GM18873 (cell line): ENCODE measurements around the gene DNAH5.
"Not testable (repeated sequence)": the region's sequence is repeated elsewhere in the genome, so short reads cannot be mapped to it uniquely, and the experiment has no call there.

Experiments used
- ATAC-seq: cut with Tn5 transposase; IDR thresholded peaks from one replicate; pipeline ENCODE4 v1.9.1; 2021; ENCODE audit warnings: mild to moderate bottlenecking, moderate library complexity, moderate number of reproducible peaks; ENCODE audit not compliant: unreplicated experiment, low FRiP score

The DNAH5 gene

DNA sequence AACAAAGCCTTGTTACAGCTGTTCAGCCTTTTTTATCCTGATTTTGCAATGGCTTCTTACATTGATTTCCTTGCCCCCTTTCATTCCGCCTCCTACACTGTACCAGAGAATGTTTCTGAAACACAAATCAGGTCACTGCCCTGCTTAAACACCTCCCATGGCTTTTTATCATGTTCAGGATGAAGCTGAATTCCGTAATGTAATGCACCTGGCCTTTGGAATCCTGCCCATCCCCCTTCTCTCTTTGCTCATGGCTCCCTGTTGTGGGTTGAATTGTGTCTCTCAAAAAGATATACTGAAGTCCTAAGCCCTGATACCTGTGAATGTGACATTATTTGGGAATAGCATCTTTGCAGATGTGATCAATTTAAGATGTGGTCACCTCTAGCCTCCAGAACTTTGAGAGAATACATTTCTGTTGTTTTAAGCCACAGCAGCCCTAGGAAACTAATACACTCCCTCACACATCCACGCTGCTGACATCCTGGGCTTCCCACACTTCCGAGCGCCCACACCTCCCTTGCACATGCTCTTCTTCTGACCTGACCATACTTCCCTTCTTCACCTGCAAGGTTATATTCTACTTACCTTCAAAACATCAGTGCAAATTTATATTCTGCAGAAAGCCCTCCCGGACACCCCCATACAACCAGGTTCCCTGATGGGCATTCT is 101.2 kb downstream of the DNAH5 start:
- no peak for ATAC-seq

DNA sequence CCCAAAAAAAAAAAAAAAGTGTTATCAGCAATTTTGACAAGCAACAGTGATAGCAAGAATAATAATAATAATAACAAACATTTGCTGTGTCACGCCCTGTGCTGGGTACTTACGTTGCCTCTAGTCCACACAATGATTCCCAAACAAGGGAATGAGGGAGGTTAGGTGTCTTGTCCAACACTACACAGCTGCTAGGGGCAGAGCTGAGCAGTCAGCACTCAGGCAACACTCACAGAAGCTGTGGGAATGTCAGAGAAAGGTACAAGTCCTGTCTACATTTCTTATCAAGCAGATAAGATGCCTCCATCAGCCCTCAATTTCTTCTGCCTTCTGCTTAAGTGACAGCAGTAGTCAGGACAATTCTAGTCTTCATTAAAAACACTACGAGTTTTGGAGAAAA is 111.0 kb downstream of the DNAH5 start:
- no peak for ATAC-seq

DNA sequence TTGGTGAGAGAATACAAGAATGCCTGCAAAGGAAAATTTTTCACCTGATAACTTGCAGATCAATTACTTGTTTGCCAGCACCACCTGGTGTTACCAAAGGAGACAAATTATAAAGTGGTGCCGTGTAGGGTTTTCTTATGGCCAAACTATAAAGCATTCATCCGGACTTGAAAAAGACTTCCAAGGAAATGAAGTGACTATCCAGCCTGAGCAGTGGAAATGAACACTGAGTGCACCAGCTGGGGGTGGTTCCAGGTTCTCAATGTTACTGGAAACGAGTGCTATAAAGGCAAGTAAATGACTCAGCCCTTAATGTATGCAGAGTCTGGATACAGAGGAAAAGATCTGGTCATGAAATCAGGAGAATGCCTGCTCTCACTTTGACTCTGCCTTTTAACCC is 113.1 kb downstream of the DNAH5 start:
- ATAC-seq: no peak

DNA sequence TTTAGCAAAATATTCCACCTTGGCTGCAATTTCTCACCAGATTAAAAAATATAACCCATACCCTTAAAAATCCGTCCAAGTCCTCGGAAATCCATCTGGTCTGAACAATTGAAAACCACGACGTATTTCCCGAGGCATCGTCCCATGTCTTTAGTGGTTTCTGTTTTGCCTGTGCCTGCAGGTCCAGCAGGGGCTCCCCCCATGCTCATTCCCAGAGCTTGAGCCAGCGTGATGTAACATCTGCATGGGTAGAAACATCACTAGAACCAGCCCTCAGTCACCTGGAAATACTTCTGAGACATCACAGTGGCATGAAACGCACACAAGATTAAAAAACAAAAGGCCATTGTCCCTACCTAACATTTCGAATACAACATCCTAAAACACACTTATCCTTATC is 114.0 kb downstream of the DNAH5 start:
- ATAC-seq: no peak

DNA sequence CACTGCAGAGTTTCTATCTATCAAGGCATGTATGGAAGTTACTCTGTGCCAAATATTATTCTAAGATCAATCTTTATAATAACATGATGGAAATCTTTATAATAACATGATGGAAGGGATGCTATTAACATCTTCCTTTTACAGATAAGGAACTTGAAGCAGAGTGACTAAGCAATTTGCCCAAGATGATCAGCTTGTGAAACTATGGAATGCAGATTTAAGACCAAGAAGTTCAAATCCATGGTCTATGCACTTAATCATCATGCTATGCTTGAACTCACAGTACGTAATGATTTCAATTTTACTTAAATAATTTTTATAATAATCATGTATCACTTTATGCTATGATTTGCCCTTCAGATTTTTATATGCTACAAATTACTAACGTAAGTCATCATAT is 123.1 kb downstream of the DNAH5 start:
- ATAC-seq: no peak

DNA sequence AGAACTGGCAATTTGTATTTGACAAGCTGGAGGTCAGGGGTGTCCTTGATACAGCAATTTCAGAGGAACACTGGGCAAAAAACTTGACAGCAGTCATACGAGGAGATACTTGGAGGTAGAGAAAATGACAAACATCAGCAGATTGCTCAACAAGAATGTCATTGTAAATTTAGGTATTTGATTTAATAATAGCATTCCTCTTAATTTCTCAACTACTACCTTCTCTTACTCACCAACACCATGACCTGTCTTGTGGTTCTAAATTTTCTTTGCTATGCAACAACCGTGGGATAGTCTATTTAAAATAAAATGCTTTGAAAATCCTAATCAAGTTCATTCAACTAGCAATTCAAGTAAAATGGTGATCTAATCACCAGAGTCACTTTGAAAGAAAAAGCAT is 128.4 kb downstream of the DNAH5 start:
- ATAC-seq: no peak

DNA sequence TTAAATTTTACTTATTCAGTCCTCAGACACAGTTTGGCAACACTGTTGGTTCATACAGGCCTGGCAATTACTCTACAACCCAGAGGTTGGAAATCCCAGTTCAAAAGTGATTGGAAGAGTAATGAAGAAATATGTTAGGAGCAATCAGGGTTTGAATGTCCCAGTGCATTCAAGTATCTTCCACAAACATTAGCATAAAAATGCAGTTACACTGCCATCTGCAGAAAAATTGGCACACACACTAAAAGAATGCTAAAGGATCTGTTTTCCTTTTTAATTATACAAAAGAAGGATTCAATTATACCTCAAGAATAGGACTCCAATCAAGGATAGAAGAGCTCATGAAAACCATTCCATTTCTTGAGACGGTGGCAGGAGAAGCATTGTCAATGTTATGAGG is 130.2 kb downstream of the DNAH5 start:
- no peak for ATAC-seq

DNA sequence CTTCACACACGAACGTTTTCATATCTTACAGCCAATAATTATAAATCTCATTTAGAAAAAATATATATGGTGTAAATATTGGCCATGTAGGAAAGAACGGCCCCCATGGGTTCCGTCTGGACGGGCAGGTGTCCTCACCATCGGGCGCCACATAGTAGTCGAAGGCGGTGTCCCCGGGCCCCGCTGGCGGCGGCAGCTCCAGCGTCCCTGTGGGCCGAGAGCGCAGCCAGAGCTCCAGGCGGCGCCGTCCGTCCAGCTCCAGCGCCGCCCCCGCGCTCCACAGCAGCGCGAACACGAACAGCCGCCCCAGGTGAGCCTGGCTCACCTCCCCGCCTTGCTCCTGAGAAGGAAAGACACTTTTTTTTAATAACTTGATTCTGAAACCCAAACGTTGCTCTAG is 134.6 kb downstream of the DNAH5 start:
- no peak for ATAC-seq

DNA sequence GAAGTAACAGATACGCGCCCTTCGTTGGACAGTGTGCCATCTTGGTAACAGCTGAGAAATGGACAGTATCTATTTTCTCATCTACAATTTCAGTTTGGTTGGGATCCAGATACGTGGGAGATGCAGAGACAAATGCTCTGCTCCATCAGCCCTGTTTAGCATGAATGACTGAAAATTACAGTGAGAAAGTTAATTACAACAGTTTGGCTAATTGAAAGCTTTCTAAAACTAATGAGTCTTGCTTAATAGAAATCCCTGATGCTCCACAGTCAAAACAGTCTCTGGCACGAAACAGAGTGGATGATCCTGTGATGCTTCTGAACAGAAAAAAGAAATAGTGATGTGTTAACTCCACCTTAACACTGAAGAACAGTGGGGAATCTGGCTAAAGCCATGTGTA is 140.2 kb downstream of the DNAH5 start:
- ATAC-seq: no peak

DNA sequence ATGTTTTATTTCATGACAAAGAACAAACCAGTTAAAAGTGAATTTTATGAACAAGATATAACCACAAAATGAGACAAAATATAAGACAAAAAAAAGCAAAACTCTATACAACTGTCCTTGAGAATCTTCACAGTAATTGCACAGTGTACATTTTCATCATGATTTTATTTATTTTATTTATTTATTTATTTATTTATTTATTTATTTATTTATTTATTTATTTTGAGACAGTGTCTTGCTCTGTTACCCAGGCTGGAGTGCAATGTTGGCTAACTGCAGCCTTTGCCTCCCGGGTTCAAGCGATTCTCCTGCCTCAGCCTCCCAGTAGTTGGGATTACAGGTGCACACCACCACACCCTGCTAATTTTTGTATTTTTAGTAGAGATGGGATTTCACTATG is 145.9 kb downstream of the DNAH5 start:
- ATAC-seq: not testable (repeated sequence)

DNA sequence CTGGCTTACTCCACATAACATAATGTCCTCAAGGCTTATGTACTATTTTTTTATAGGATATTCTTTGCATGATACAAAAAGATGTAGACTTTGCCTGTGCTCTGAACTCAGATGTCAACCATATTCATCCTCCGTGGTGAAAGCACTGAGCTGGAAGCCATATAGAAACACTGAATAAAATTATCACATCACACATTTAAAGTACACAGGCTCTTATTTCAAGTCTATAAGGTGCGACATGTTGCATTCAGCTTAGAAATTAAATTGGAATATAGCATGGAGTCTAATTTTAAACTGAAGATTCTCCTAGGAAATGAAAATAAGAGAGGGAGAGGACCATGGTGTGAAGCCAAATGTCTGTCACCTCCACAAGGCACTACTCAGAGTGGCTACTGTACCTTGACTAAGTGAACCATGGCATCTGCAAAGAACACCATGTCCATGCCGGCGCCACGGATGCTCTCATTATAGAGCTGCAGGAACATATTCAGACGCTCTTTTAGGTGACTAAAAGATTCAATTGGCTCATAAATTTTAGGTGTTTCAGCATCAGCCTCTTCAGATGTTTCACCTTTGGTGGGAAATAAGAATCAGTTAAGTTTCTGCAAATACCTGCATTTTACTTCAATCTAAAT is 158.6 kb downstream of the DNAH5 start:
- ATAC-seq: no peak

DNA sequence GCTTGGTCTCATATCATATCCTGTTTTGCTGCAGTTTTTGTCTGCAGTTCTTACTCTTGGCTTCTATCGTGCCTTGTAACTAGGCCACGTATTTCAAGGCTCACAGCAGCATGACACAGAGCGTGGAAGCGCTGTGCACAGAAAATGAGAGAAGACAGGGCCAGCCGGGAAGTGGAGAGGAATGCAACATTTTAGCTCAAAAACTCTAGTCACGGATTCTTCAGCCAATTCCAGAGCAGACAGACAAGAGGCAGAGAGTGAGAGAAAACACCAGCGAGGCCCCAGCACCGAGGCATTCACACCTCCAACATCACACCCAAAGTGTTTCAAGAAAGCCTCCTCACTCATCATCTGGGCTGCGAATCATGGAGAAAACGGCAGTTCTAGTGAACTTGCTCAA is 160.8 kb downstream of the DNAH5 start:
- no peak for ATAC-seq

DNA sequence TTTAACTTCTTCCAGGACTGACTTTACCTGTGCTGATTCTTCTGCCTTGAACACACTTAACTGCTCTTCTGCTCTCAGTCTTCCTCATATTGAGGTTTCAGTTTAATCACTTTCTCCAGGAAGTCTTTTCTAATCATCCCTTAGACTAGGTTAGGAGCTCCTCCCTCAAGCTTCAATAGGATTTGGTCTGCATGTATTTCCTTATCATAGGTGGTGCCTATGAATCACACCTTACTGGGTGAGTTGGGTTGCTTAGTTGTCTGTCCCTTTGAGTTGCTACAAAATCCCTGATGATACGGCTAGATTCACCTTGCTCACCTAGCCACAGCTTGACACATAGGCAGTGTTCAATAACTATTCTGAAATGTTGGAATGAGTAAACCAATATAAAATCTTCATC is 164.4 kb downstream of the DNAH5 start:
- no peak for ATAC-seq

DNA sequence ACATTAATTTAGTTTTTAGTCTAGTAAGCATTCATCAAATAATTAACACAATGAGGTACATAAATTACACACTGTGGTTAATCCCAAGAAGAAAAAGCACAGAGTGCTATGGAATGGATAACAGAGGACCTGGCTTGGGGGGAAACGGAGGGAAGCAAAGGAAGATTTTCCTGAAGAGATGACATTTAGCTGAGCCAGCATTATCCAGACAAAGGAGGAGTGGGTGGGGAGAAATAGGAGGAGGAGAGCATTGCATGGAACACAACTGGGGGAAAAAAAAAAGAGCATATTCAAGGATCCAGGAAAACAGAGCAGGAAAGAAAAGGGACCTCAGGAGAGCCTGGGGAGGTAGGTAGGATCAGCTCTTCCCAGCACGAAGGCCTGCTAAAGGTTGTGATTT is 170.8 kb downstream of the DNAH5 start:
- no peak for ATAC-seq

DNA sequence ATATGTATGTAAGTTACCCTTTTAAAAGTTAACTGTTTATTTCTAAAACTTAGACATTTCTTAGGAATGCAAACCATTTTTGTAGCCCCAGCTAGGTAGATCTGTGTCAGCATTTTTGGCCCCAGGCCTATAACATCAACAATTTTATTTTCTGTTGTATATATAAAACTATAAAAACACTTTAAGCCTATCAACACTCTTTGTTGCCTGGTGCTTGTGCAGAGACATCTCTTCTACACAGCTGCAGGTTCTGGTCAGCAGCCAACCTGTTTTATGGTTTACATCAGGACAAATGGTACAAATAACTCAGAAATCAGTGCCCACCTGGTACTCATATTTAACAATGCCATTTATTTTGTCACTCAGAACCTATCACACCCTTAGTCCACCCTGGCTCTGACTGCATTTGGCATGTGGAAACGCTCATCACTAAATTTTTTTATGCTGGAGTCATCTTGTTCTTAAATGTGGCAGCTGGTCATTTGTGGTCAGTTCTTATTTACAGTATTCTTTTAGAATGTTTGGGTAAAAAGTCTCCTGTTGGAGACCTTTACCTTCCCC is 173.4 kb downstream of the DNAH5 start:
- no peak for ATAC-seq

DNA sequence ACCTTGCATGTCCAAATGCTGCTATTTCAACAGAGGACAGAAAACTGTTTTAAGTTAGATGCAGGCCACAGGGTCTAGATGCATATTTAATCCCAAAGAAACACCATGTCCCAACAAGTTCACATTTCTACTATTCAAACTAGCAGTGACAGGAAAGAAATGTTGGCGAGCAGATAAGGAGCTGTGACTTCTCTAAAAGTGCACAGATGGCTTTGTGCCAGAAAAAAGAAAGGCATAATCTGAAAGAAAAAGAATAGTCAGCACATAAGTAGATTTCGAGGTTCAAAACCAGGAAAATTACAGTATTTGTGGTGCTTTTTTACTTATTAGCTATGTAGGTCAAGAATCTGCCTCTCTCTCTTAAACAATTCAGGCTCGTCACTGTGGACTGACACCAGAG is 178.3 kb downstream of the DNAH5 start:
- no peak for ATAC-seq

DNA sequence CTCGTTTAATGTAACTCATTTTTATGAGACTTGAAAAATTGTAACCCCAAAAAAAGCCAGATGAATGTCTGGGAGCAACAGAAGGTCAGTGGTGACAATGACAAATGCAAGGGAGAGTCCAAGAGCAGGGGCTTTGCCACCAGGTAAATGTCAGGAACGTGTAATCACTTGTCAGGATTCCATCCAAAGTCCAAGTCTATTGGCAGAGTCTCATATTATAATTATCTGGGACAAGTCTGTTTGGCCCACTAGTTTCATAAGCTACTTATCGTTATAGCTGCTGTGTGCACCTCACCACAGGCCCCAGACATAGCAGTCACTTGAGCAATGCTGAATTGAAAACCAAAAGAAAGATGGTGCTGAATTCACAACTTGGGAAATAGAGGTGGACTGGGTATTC is 180.8 kb downstream of the DNAH5 start:
- no peak for ATAC-seq

DNA sequence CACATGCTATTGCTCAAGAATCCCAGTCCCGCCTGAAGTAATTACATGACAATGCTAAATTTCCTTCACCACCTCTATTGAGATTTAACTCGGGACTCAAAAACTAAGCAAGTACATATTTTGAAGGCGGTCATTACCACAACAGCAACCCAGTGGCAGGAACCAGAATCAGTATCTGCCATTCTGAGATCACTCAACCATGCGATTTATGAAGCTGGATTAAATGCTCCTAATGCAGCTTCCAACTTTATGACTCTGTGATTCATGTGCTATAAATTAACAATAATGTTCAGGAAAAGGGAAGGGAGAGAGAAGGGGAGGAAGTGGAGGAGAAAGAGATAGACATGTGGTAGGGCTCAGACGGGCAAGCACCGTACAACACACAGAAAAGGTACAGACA is 194.7 kb downstream of the DNAH5 start:
- no peak for ATAC-seq

DNA sequence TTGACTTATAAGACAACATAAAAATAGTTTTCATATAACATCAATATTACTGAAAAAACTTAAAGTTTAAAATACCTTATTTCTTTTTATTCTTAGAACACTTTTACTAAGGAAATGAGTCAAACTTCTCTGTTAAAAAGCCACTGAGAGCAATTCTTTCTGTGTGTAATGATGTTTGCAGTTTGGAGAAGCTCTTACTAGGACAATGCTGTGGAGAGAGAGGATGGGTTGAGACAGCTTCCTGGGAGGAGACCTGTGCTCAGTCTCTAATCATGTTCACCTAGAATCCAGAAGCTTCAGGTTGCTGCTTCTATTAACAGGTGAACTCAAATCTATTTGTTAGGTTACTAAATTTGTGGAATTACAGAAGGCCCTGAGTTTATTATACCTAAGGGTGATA is 198.5 kb downstream of the DNAH5 start:
- ATAC-seq: no peak

DNA sequence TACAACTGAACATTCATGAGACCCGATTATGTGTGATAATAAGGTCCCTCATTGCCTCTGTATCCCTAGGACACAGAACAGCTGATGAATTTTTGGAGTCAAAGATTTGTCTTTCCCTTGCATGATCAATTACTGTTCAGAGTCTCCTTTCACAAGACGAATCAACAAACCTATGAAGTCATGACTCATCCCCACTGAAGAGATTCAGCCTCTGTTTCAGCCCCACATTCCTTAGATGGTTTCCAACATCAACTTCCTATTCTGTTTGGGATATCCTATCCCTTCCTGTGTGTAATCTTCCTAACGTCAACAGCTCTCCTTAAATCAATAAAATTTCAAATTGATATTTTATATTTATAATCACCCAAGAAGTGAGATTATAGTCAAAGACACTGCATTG is 199.0 kb downstream of the DNAH5 start:
- ATAC-seq: no peak

DNA sequence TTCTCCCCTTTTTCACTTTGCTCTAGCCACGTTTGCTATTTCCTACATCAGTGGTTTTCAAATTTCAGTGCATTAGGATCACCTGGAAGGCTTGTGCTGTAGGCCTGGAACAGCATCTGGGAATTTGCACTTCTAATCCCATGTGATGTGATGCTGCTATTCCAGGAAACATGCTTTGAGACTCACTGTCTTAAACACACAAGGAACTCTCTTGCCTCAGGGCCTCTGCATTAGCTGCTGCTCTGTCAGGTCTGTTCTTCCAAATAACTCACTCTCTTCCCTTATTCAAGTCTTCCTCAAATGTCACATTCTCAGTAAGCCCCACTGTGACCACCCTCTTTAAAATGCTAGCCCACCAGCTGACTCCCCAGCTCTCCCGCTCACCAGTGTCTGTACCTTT is 204.0 kb downstream of the DNAH5 start:
- no peak for ATAC-seq

DNA sequence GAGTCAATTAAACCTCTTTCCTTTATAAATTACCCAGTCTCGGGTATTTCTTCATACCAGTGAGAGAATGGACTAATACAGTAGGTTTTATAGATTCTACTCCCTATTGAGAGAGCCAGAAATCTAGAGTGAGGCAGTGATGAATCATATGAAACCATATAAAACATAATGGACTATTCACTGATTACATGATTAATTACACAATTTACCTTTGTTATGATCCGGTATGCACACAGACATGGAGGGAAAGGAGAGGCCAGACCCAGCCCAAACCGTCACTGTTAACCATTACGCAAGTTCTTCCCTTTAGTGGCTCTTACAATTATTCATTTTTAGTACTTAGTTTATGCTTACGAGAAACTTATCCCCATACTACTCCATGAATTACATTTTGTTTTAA is 205.0 kb downstream of the DNAH5 start:
- ATAC-seq: no peak
